ENCODE results near the gene SCUBE1. TPM values are rescaled to one million over a fixed set of nuclear protein-coding genes. Genes with fewer than 3 reads are reported as not detected.

The SCUBE1 gene
- total RNA-seq, 1 donor from 2014 or later: 42.8 TPM

DNA sequence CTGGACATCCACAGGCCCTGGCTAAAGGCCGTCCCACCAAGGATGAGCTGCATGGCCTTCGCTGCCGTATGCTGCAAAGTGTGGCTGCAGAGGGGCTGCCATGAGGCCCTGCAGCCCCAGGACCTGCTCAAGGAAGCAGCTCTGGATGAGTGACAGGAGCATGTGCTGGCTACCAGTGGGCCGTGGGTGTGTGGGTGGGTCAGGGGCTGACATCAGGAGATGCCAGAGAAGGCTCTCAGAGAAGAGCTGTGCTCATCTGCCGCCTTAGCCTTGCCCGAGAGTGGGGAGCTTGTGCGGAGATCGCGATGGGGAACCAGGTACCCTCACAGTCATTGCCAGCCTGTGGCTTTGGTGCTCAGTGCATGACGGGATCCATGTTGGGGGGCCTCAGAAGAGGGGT lies 41.3 kb downstream of the SCUBE1 start:
- DNase-seq (ENCODE audit: extremely low spot score, unreplicated experiment): no peak

DNA sequence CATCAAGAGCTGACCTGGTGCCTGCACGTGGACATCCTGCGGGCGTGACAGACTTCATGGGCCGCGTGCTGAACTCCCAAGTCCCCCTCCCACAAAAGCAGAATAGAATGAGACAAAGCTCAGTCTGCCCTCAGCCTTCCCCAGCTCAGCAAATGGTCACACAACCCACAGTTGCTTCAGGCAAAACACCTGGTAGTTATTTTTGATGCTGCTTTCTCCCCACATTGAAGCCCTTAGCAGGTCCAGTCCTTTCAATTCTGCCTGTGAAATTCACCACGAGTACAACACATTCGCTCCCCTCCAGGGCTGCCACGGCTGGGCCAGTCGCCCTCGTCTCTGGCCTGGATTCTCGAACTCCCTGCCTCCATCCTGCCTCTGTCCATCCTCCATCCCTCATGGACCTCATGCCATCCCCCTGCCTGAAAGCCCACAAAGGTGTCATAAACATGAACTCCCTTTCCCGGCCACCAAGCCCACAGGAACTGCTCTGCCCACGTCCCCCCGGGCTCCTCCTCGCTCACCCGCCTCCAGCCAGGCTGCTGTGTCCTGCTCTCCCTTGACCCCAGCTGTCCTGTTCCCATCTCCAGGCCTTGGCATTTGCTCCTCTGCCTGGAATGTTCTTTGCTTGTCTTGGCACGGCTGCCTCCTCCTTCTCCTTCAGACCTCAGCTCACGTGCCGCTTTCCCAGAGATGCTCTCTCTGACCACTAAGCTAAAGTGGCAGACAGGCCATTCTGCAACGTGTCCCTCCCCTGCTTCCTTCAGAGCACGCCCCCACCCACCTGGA lies 42.1 kb downstream of the SCUBE1 start:
- Mint-ChIP-seq H3K4me3 (peak overlapping the region; percentile 58), H3K9me3 (no peaks in the 10 kb centered on the region), H3K4me1 (ENCODE audit: unreplicated experiment) (peaks cover 71% of the 10 kb centered on the region), H3K36me3 (no peaks in the 10 kb centered on the region), H3K27me3 (peaks cover 36% of the 10 kb centered on the region), H3K27ac (no peak overlapping the region)
- no peak for DNase-seq (ENCODE audit: extremely low spot score, unreplicated experiment)
- TF ChIP-seq, protein P1, sequence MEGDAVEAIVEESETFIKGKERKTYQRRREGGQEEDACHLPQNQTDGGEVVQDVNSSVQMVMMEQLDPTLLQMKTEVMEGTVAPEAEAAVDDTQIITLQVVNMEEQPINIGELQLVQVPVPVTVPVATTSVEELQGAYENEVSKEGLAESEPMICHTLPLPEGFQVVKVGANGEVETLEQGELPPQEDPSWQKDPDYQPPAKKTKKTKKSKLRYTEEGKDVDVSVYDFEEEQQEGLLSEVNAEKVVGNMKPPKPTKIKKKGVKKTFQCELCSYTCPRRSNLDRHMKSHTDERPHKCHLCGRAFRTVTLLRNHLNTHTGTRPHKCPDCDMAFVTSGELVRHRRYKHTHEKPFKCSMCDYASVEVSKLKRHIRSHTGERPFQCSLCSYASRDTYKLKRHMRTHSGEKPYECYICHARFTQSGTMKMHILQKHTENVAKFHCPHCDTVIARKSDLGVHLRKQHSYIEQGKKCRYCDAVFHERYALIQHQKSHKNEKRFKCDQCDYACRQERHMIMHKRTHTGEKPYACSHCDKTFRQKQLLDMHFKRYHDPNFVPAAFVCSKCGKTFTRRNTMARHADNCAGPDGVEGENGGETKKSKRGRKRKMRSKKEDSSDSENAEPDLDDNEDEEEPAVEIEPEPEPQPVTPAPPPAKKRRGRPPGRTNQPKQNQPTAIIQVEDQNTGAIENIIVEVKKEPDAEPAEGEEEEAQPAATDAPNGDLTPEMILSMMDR (conservative IDR thresholded peaks at IDR 0.05): no peak

More for the DNA sequence above, 41.3 kb downstream of the SCUBE1 start:
- Mint-ChIP-seq H3K36me3 (no peaks in the 10 kb centered on the region), H3K27ac (no peak overlapping the region), H3K27me3 (peaks cover 42% of the 10 kb centered on the region), H3K4me1 (ENCODE audit: unreplicated experiment) (peaks cover 64% of the 10 kb centered on the region), H3K4me3 (no peak overlapping the region), H3K9me3 (no peaks in the 10 kb centered on the region)
- TF ChIP-seq, protein P1 (conservative IDR thresholded peaks at IDR 0.05): no peak

DNA sequence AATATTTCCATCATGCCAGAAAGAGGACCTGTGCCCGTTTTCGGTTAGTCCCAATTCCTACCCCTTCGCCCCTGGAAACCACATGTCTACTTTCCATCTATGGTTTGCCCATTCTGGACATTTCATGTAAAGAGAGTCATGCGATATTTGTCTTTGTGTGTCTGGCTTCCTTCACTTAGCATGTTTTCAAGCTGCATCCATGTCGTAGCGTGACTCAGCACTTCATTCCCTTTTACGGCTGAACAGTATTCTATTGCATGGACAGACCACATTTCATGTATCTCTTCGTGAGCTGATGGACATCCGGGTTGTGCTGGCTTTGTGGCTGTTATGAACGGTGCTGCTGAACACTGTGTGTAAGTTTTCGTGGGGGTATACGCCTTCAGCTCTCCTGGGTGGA lies 43.4 kb downstream of the SCUBE1 start:
- TF ChIP-seq, protein P1 (conservative IDR thresholded peaks at IDR 0.05): no peak
- no peak overlapping the region for H3K4me3 Mint-ChIP-seq
- H3K36me3 Mint-ChIP-seq: no peaks in the 10 kb centered on the region
- H3K9me3 Mint-ChIP-seq: no peaks in the 10 kb centered on the region
- peaks cover 75% of the 10 kb centered on the region for H3K4me1 Mint-ChIP-seq (ENCODE audit: unreplicated experiment)
- H3K27ac Mint-ChIP-seq: no peak overlapping the region
- no peak for DNase-seq (ENCODE audit: extremely low spot score, unreplicated experiment)
- peaks cover 32% of the 10 kb centered on the region for H3K27me3 Mint-ChIP-seq

DNA sequence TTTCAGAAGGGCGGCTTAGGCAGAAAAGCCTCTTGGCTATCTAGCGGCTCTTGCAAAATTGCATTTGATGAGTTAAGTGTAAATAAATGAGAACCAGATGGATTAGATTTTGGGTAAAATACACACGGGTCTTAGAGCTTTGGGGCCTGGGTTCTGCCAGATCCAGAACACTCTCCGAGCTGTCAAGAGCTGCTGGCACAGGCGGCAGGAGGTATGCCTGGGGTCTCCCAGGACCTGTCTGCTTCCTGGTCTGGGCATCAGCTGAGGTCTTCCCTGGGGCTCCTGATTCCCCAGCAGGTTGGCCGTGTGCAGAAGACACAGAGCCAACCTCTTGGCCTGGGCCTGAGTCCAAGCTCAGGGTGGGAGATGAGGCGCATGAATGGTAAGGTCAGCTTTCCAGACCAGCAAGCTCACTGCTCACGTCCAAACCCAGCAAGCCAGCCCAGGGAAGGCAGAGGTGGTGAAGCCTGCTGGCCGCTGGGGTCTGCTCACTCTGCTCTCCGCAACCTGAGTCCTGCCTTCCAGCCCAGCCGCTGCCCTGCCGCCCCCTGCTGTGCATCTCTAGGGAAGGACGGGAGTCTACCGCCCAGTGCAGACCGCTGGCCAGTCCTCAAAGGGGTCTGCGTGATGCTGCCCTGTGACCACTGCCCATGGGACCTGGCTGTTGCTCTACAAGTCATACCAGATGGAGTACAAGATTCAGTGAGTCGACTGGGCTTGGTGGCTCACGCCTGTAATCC lies 44.9 kb downstream of the SCUBE1 start:
- Mint-ChIP-seq H3K27me3 (peaks cover 25% of the 10 kb centered on the region), H3K36me3 (no peaks in the 10 kb centered on the region), H3K27ac (no peak overlapping the region), H3K4me3 (no peak overlapping the region), H3K9me3 (no peaks in the 10 kb centered on the region), H3K4me1 (ENCODE audit: unreplicated experiment) (peaks cover 70% of the 10 kb centered on the region)
- DNase-seq (ENCODE audit: extremely low spot score, unreplicated experiment): no peak
- TF ChIP-seq, protein P1 (conservative IDR thresholded peaks at IDR 0.05): no peak

DNA sequence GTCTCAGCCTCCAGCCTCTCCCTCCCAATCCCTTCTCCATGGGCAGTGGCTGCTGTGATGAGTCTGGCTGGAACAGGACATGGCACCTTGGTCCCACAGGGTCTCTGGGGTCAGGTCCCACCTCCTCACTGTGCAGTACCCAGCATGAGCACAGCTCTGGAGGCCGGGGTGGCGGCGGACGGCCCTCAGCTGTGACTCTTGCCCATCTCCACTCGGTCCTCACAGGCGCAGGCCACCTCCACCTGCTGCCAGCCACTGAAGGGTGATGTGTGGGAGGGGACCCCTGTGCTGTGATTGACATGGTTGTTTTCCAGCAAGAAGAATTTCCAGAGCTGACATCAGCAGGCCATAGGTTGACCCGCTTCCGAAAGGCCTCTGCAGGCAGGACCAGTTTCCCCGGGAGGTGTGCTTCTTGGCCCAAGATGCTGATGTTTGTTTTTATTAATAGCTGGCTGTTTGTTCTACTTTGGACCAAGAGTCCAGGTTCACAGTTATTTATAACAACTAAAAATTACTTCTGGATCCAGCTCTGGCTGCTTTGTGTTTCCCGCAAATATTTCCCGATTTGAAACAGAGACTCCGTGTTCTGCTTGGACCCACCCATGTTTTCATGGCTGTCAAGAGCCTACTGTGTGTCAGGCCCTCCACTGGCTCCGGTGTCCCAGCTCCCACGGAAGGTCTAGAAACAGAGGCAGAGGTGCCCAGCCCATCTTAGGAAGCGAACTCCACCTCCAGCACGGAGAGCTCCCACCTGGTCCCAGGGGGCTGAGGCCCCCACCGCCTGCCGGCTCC lies 45.7 kb downstream of the SCUBE1 start:
- TF ChIP-seq, protein P1 (conservative IDR thresholded peaks at IDR 0.05): no peak
- no peak for DNase-seq (ENCODE audit: extremely low spot score, unreplicated experiment)
- H3K4me1 Mint-ChIP-seq (ENCODE audit: unreplicated experiment): peaks cover 65% of the 10 kb centered on the region
- peaks cover 23% of the 10 kb centered on the region for H3K27me3 Mint-ChIP-seq
- H3K27ac Mint-ChIP-seq: no peak overlapping the region
- no peaks in the 10 kb centered on the region for H3K36me3 Mint-ChIP-seq
- no peak overlapping the region for H3K4me3 Mint-ChIP-seq
- H3K9me3 Mint-ChIP-seq: no peaks in the 10 kb centered on the region
